PFSK-1 (cell line): ENCODE results near the gene UNC5B.

Experiments used
- FOXP2 ChIP-seq: optimal IDR thresholded peaks from 2 replicates; pipeline ENCODE3; 2011; ENCODE audit warnings: borderline replicate concordance, control low read depth, inconsistent platforms; ENCODE audit not compliant: insufficient read depth; ENCODE audit errors: extremely low read length, extremely low read depth
- POLR2AphosphoS5 ChIP-seq: IDR thresholded peaks from 2 replicates; pipeline ENCODE4 v1.6.1; 2012; ENCODE audit warnings: low read depth, mild to moderate bottlenecking, control low read depth, low read length, moderate library complexity
- SIN3A ChIP-seq: IDR thresholded peaks from 2 replicates; pipeline ENCODE4 v1.6.1; 2012; ENCODE audit warnings: mild to moderate bottlenecking, low read length, moderate library complexity, borderline replicate concordance; ENCODE audit not compliant: insufficient read depth
- TAF1 ChIP-seq: IDR thresholded peaks from 2 replicates; pipeline ENCODE4 v1.6.1; 2012; ENCODE audit warnings: low read length, control low read depth, borderline replicate concordance; ENCODE audit not compliant: insufficient read depth
- TF ChIP-seq, protein P1 (sequence below), 2 experiments: IDR thresholded peaks; 2 replicates each; pipeline versions ENCODE4 v1.6.1 to v1.8.0; 2011 to 2012; ENCODE audit warnings: low read depth in 2 of 2, low read length in 2 of 2, control low read depth in 1 of 2, inconsistent platforms in 1 of 2, mild to moderate bottlenecking in 1 of 2, moderate library complexity in 1 of 2; ENCODE audit not compliant: insufficient read depth in 1 of 2

UNC5B gene

GRCh38 chr10:71339796-71340589 lies 127.6 kb downstream of the UNC5B start:
- no peak for TF ChIP-seq POLR2AphosphoS5
- TF ChIP-seq, protein P1, sequence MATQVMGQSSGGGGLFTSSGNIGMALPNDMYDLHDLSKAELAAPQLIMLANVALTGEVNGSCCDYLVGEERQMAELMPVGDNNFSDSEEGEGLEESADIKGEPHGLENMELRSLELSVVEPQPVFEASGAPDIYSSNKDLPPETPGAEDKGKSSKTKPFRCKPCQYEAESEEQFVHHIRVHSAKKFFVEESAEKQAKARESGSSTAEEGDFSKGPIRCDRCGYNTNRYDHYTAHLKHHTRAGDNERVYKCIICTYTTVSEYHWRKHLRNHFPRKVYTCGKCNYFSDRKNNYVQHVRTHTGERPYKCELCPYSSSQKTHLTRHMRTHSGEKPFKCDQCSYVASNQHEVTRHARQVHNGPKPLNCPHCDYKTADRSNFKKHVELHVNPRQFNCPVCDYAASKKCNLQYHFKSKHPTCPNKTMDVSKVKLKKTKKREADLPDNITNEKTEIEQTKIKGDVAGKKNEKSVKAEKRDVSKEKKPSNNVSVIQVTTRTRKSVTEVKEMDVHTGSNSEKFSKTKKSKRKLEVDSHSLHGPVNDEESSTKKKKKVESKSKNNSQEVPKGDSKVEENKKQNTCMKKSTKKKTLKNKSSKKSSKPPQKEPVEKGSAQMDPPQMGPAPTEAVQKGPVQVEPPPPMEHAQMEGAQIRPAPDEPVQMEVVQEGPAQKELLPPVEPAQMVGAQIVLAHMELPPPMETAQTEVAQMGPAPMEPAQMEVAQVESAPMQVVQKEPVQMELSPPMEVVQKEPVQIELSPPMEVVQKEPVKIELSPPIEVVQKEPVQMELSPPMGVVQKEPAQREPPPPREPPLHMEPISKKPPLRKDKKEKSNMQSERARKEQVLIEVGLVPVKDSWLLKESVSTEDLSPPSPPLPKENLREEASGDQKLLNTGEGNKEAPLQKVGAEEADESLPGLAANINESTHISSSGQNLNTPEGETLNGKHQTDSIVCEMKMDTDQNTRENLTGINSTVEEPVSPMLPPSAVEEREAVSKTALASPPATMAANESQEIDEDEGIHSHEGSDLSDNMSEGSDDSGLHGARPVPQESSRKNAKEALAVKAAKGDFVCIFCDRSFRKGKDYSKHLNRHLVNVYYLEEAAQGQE (IDR thresholded peaks at IDR 0.05; ENCODE audit: insufficient read depth in 1 of 2, low read depth in 2 of 2, low read length in 2 of 2): no peak
- no peak for TF ChIP-seq SIN3A
- no peak for TF ChIP-seq TAF1
- TF ChIP-seq FOXP2: no peak

- TF ChIP-seq FOXP2 (no peak), TAF1 (no peak), POLR2AphosphoS5 (no peak), SIN3A (no peak)
- TF ChIP-seq, protein P1 (IDR thresholded peaks at IDR 0.05; ENCODE audit: insufficient read depth in 1 of 2, low read depth in 2 of 2, low read length in 2 of 2): no peak
Measured at GRCh38 chr10:71342573-71343391, 130.4 kb downstream of the UNC5B start.

GRCh38 chr10:71343392-71343773 lies 131.0 kb downstream of the UNC5B start:
- no peak for TF ChIP-seq TAF1
- no peak for TF ChIP-seq POLR2AphosphoS5
- no peak for TF ChIP-seq FOXP2
- TF ChIP-seq, protein P1 (IDR thresholded peaks at IDR 0.05; ENCODE audit: insufficient read depth in 1 of 2, low read depth in 2 of 2, low read length in 2 of 2): no peak
- TF ChIP-seq SIN3A: no peak

DNA sequence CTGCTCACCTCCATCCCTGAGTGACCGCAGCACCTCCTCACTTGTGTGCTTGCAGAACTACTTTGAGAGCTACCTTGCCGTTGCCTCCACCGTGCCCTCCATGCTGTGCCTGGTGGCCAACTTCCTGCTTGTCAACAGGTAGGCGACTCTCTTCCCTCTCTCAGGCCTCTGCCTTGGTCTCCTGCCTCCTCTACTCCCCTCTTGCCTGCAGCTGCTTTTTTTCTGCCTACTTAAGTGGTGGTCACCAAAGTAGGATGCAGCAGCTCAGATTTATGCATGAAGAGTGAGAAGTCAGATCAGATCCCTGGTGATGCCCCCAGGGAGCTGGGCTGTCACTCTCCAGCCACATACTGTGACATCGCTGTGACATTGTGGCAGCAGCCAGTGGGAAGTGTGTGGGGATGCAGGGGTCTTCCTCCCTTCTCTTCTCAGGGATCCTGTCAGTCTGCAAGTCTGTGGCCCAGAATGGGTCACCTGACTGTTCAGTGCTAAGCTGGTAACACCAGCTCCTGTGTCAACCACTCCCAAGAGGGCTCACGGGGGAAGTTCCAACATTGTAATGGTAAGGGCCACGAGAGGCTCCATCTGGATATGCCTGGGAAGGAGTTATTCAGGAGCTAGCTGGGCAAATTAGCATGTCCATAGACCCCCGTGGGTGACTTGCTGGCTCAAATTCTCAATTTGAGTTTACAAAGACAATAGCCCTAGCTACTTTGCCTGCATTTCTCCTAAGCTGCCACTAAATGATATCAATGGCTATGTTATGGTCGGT lies 132.0 kb downstream of the UNC5B start:
- TF ChIP-seq POLR2AphosphoS5 (no peak), FOXP2 (no peak), SIN3A (no peak), TAF1 (no peak)
- TF ChIP-seq, protein P1 (IDR thresholded peaks at IDR 0.05; ENCODE audit: insufficient read depth in 1 of 2, low read depth in 2 of 2, low read length in 2 of 2): no peak
